Muscle layer of colon (tissue), 2 donors: ENCODE measurements around the gene CDH9.

ENCODE experiments used
- H3K27ac ChIP-seq: one replicate; pipeline ENCODE4 v1.7.0; 2013; ENCODE audit warnings: low read depth, mild to moderate bottlenecking, low read length, moderate library complexity
- H3K27me3 ChIP-seq, 2 donors: one replicate each; pipeline ENCODE4 v1.7.0; 2013; ENCODE audit warnings: low read length in 2 of 2, mild to moderate bottlenecking in 2 of 2; ENCODE audit not compliant: insufficient read depth in 2 of 2, control insufficient read depth in 1 of 2
- H3K36me3 ChIP-seq: one replicate; pipeline ENCODE4 v1.7.0; 2013; ENCODE audit warnings: mild to moderate bottlenecking, low read length; ENCODE audit not compliant: insufficient read depth
- H3K4me1 ChIP-seq: one replicate; pipeline ENCODE4 v1.7.0; 2013; ENCODE audit warnings: mild to moderate bottlenecking, low read length; ENCODE audit not compliant: insufficient read depth
- H3K4me3 ChIP-seq, 2 donors: one replicate each; pipeline ENCODE4 v1.7.0; 2013; ENCODE audit warnings: low read length in 2 of 2, low read depth in 1 of 2, mild to moderate bottlenecking in 1 of 2, moderate library complexity in 1 of 2
- H3K9ac ChIP-seq: one replicate; pipeline ENCODE4 v1.7.0; 2013; ENCODE audit warnings: low read length
- H3K9me3 ChIP-seq: one replicate; pipeline ENCODE4 v1.7.0; 2013; ENCODE audit warnings: mild to moderate bottlenecking, low read length
- donor health status: abdominal sarcoma.
- donor health status: Adenocarcinoma of cecum.

CDH9 gene

DNA sequence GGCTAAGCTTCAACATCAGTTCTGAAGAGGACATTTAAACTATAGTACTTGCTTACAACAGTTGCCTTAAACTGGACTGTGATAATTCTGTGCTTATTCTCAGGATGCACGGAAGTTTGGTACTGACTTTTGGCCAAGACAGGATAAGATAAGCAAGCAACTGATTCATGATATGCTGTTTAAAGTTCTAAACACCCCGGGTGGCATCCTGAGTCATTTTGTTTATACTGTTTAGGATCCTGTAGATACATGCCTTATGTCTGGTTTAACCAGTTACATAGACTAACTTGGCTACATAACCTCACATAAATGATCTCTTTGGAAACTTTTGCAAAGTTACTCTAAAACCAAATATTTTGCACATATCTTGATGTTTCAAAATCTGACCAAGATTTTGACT lies 95.9 kb downstream of the CDH9 start:
- no peak overlapping the region for H3K27ac ChIP-seq
- no peaks in the 10 kb centered on the region for H3K27me3 ChIP-seq
- no peaks in the 10 kb centered on the region for H3K9me3 ChIP-seq
- H3K9ac ChIP-seq: no peak overlapping the region
- no peak overlapping the region for H3K4me3 ChIP-seq
- H3K4me1 ChIP-seq: no peaks in the 10 kb centered on the region
- no peaks in the 10 kb centered on the region for H3K36me3 ChIP-seq

GRCh38 chr5:26940994-26941393 lies 97.4 kb downstream of the CDH9 start:
- H3K4me3 ChIP-seq: no peak overlapping the region
- H3K27me3 ChIP-seq: no peaks in the 10 kb centered on the region
- no peaks in the 10 kb centered on the region for H3K4me1 ChIP-seq

DNA sequence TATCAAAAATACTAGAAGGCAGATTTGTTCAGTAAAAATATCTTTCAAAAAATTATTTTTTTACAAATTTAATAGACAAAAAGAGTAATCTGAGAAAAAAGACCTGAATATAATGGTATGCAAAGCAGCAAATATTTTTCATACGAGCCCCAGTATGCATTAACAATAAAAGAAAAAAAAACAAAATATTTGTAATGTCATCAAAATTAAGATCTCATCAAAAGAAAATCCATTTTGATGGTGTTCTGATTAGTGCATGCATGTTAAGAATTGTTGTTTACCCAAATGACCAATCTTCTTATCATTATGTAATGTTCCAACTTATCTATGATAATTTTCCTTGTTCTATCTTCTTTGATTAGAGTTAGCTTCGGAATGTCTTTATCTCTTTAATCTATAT lies 106.1 kb downstream of the CDH9 start:
- Histone ChIP-seq H3K36me3 (no peaks in the 10 kb centered on the region), H3K27ac (no peak overlapping the region), H3K4me3 (no peak overlapping the region), H3K4me1 (no peaks in the 10 kb centered on the region), H3K9me3 (no peaks in the 10 kb centered on the region), H3K9ac (no peak overlapping the region), H3K27me3 (no peaks in the 10 kb centered on the region)

More at GRCh38 chr5:26940994-26941393, 97.4 kb downstream of the CDH9 start:
- H3K36me3 ChIP-seq: no peaks in the 10 kb centered on the region
- no peaks in the 10 kb centered on the region for H3K9me3 ChIP-seq
- H3K27ac ChIP-seq: no peak overlapping the region
- H3K9ac ChIP-seq: no peak overlapping the region

- H3K4me1 ChIP-seq: no peaks in the 10 kb centered on the region
- no peak overlapping the region for H3K9ac ChIP-seq
- H3K36me3 ChIP-seq: no peaks in the 10 kb centered on the region
- H3K27me3 ChIP-seq: no peaks in the 10 kb centered on the region
- no peaks in the 10 kb centered on the region for H3K9me3 ChIP-seq
- no peak overlapping the region for H3K4me3 ChIP-seq
- no peak overlapping the region for H3K27ac ChIP-seq
Measured at GRCh38 chr5:26921439-26921838, 116.9 kb downstream of the CDH9 start.

GRCh38 chr5:26903469-26903868 lies 134.9 kb downstream of the CDH9 start:
- Histone ChIP-seq H3K4me1 (no peaks in the 10 kb centered on the region), H3K36me3 (no peaks in the 10 kb centered on the region), H3K4me3 (no peak overlapping the region), H3K27me3 (no peaks in the 10 kb centered on the region), H3K9me3 (no peaks in the 10 kb centered on the region), H3K9ac (no peak overlapping the region), H3K27ac (no peak overlapping the region)

GRCh38 chr5:26894719-26895263 lies 143.6 kb downstream of the CDH9 start:
- Histone ChIP-seq H3K4me1 (no peaks in the 10 kb centered on the region), H3K27ac (no peak overlapping the region), H3K9ac (no peak overlapping the region), H3K4me3 (no peak overlapping the region), H3K27me3 (no peaks in the 10 kb centered on the region), H3K9me3 (no peaks in the 10 kb centered on the region), H3K36me3 (no peaks in the 10 kb centered on the region)

- H3K27ac ChIP-seq: no peak overlapping the region
- no peak overlapping the region for H3K4me3 ChIP-seq
- H3K9me3 ChIP-seq: no peaks in the 10 kb centered on the region
- H3K9ac ChIP-seq: no peak overlapping the region
- H3K36me3 ChIP-seq: no peaks in the 10 kb centered on the region
- H3K27me3 ChIP-seq: no peaks in the 10 kb centered on the region
- no peaks in the 10 kb centered on the region for H3K4me1 ChIP-seq
Measured at GRCh38 chr5:26893078-26893477, 145.3 kb downstream of the CDH9 start.

DNA sequence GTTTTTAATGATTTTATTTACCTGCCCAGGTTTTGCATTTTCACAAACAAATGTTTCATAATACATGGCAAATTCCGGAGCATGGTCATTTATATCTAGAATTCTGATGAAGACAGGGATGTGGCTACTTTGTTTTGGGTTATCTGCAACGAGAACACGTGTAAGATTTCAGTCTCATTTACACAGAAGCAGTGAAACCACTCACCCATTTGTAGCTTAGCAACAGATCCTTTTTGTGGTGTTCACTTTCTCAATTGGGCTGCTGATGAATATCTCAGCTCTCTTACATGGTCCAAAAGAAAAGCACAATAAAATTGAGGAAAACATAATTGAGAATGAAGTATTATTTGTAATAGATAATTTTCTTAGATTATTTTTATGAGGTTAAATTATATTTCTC lies 148.6 kb downstream of the CDH9 start:
- Histone ChIP-seq H3K4me1 (no peaks in the 10 kb centered on the region), H3K4me3 (no peak overlapping the region), H3K9ac (no peak overlapping the region), H3K36me3 (no peaks in the 10 kb centered on the region), H3K27me3 (no peaks in the 10 kb centered on the region), H3K9me3 (no peaks in the 10 kb centered on the region), H3K27ac (no peak overlapping the region)

DNA sequence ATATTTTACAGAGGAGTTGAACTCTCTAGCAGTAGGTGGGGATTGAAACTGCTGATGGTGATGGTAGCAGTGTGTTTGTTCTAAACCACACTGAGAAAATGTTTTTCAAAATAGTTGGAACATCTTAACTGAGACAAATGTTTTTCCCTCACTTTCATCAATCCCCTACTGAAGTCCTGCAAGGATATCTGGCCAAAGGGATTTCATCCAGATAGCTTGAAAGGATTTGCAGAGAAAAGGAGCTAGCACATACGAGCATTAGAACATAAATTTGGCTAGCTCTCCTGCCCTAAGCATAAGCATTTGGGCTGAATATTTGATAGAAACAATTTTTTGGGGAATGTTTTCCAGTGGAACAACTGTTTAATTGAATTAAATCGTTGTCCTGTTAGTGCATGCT lies 153.9 kb downstream of the CDH9 start:
- no peak overlapping the region for H3K9ac ChIP-seq
- H3K4me1 ChIP-seq: no peaks in the 10 kb centered on the region
- H3K9me3 ChIP-seq: no peaks in the 10 kb centered on the region
- no peak overlapping the region for H3K27ac ChIP-seq
- no peaks in the 10 kb centered on the region for H3K36me3 ChIP-seq
- H3K4me3 ChIP-seq: no peak overlapping the region
- H3K27me3 ChIP-seq: no peaks in the 10 kb centered on the region

- H3K36me3 ChIP-seq: no peaks in the 10 kb centered on the region
- no peak overlapping the region for H3K27ac ChIP-seq
- H3K9ac ChIP-seq: no peak overlapping the region
- no peaks in the 10 kb centered on the region for H3K9me3 ChIP-seq
- H3K4me1 ChIP-seq: no peaks in the 10 kb centered on the region
- H3K27me3 ChIP-seq: no peaks in the 10 kb centered on the region
- H3K4me3 ChIP-seq: no peak overlapping the region
Measured at GRCh38 chr5:26883375-26883774, 155.0 kb downstream of the CDH9 start.

DNA sequence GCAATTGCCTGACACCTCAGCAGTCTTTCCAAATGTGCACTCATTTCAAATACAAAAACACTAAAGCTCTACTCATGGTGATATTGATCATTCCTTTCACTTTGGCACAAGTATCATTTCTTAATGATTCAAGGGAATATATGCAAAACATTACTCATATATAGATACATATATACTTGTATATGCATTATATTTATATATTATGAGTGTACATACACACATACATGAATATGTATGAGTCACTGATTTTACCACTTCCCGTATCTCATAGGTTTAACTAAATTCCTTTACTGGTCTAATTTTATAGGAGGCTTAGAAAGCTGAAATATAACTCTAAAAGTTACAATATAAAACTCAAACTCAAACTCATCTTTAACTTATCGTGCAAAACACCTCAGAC lies 156.5 kb downstream of the CDH9 start:
- no peaks in the 10 kb centered on the region for H3K27me3 ChIP-seq
- H3K4me1 ChIP-seq: no peaks in the 10 kb centered on the region
- H3K27ac ChIP-seq: no peak overlapping the region
- H3K36me3 ChIP-seq: no peaks in the 10 kb centered on the region
- H3K9me3 ChIP-seq: no peaks in the 10 kb centered on the region
- H3K9ac ChIP-seq: no peak overlapping the region
- no peak overlapping the region for H3K4me3 ChIP-seq

DNA sequence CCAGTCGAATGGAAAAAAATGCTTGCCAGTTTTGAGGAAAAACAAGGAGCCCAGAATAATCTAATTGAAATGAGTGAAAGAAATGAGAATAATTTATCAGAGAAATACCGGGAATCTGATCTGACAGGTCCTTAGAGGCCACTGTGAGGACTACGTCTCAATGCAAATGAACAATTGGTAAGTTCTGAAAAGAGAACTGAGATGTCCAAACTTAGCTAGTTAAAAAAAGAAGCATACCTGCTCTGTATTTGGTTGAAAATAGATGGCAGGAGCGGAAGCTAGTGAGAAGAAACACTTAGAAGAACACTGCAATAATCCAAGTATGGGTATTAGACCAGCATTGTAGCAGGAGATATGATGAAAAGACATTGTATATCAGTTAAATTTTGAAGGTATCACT lies 161.2 kb downstream of the CDH9 start:
- H3K27ac ChIP-seq: no peak overlapping the region
- no peaks in the 10 kb centered on the region for H3K27me3 ChIP-seq
- H3K9ac ChIP-seq: no peak overlapping the region
- no peaks in the 10 kb centered on the region for H3K9me3 ChIP-seq
- no peak overlapping the region for H3K4me3 ChIP-seq
- H3K36me3 ChIP-seq: no peaks in the 10 kb centered on the region
- no peaks in the 10 kb centered on the region for H3K4me1 ChIP-seq
